CD8-positive, alpha-beta memory T cell (primary cell): ENCODE data around the gene CIAO3. TPM values are rescaled to one million over a fixed set of nuclear protein-coding genes. Genes with fewer than 3 reads are reported as not detected.
A peak's percentile ranks its signal among the peaks of the same experiment; 100 is the strongest.

Experiments
- CTCF ChIA-PET: fragments of 350-600 bp; sonication (Branson Sonifier 250); formaldehyde crosslinking; loops from one replicate; lab custom pipeline; 2021; ENCODE audit warnings: antibody characterized with exemption; lab: Charles Lee
- POLR2A ChIA-PET: fragments of 350-600 bp; sonication (Branson Sonifier 250); formaldehyde crosslinking; loops from one replicate; lab custom pipeline; 2021; ENCODE audit warnings: antibody characterized with exemption; lab: Charles Lee
- DNase-seq, 5 donors: peaks; one replicate each; pipeline versions ENCODE4 v3.0.0 to v3.0.0-alpha.2; 2020 to 2022; ENCODE audit warnings: mixed read lengths in 1 of 5
- H3K27ac ChIP-seq: one replicate; pipeline ENCODE4 v1.7.0; 2013; ENCODE audit warnings: low read depth, mild to moderate bottlenecking, low read length, moderate library complexity
- H3K27me3 ChIP-seq: 2 replicates; pipeline ENCODE4 v1.7.0; 2013; ENCODE audit warnings: low read length, mild to moderate bottlenecking; ENCODE audit not compliant: insufficient read depth, poor library complexity, severe bottlenecking
- H3K36me3 ChIP-seq: 2 replicates; pipeline ENCODE4 v1.7.0; 2013; ENCODE audit warnings: mild to moderate bottlenecking, low read length, moderate library complexity; ENCODE audit not compliant: insufficient read depth
- H3K4me1 ChIP-seq: 2 replicates; pipeline ENCODE4 v1.7.0; 2013; ENCODE audit warnings: mild to moderate bottlenecking, low read length, moderate library complexity; ENCODE audit not compliant: insufficient read depth
- H3K4me3 ChIP-seq: 2 replicates; pipeline ENCODE4 v1.7.0; 2013; ENCODE audit warnings: mild to moderate bottlenecking, low read length
- H3K9me3 ChIP-seq: 2 replicates; pipeline ENCODE4 v1.7.0; 2013; ENCODE audit warnings: mild to moderate bottlenecking, low read length
- H3K27ac Mint-ChIP-seq, 8 donors: one replicate each; pipeline ENCODE4 v1.8.0; 2020 to 2021; ENCODE audit warnings: mixed read lengths in 8 of 8, mild to moderate bottlenecking in 6 of 8, inconsistent platforms in 3 of 8, moderate library complexity in 3 of 8
- H3K27me3 Mint-ChIP-seq, 2 donors: one replicate each; pipeline ENCODE4 v1.8.0; 2020 to 2021; ENCODE audit warnings: mixed read lengths in 2 of 2, mild to moderate bottlenecking in 1 of 2, moderate library complexity in 1 of 2
- H3K36me3 Mint-ChIP-seq, 3 donors: one replicate each; pipeline ENCODE4 v1.8.0; 2020 to 2021; ENCODE audit warnings: mixed read lengths in 3 of 3, inconsistent platforms in 1 of 3, mild to moderate bottlenecking in 1 of 3
- H3K4me1 Mint-ChIP-seq, 3 donors: one replicate each; pipeline ENCODE4 v1.8.0; 2020 to 2021; ENCODE audit warnings: mixed read lengths in 3 of 3, inconsistent platforms in 1 of 3, mild to moderate bottlenecking in 1 of 3
- H3K4me3 Mint-ChIP-seq, 7 donors: one replicate each; pipeline ENCODE4 v1.8.0; 2020 to 2021; ENCODE audit warnings: mixed read lengths in 7 of 7, mild to moderate bottlenecking in 6 of 7, moderate library complexity in 4 of 7, inconsistent platforms in 2 of 7
- H3K9me3 Mint-ChIP-seq, 5 donors: one replicate each; pipeline ENCODE4 v1.8.0; 2020 to 2022; ENCODE audit warnings: mixed read lengths in 5 of 5, mild to moderate bottlenecking in 3 of 5, moderate library complexity in 2 of 5, inconsistent platforms in 1 of 5
- polyA plus RNA-seq: library from polyadenylated mRNA; unstranded; fragments of 300-500 nt; fragmentation: Illumina TruSeq; gene quantifications from one replicate; pipeline ENCODE4 v1.2.3, GENCODE V29; 2021
- total RNA-seq, 2 experiments: library from RNA; stranded (reverse); gene quantifications; one replicate each; pipeline ENCODE4 v1.2.3, GENCODE V29; 2021

The CIAO3 gene
- total and polyA plus RNA-seq, 3 experiments from 2014 or later = 23.1 to 37.9 (median 34.8) TPM

DNA sequence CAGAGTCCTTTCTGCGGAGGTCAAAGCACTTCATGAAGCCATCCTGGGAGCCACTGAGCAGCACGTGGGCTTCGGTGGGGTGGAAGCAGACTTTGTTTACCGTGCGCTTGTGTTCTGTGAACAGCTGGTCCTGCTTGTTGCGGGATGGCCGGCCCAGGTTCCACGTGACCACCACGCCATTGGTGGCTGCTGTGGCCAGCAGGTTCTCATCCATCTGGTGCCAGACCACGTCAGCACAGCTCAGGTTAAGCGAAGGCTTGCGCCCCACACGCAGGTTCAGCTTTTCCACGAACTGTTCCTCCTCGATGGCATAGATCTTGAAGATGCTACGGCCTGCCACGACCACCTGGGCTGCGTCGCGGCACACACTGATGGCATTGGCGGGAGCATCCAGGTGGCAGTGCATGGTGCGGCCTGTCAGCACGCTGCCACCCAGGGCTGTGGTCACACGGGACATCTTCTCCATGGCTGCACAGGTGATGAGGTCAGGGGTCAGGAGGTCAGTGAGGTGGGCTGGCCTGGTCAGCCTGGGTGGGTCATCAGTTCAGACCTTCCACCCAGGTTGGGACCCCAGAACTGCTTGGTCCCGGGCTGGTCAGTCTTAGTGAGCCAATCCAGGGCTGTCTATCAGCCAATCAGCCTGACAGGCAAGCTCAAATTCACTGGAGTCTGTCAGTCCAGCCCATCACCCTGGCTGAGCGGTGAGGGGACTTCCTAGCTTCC is 51.5 kb downstream of the CIAO3 start:
- H3K36me3 Mint-ChIP-seq = peaks cover 0 to 11% (median 0%) of the 10 kb centered on the region in 3 donors
- no peak for DNase-seq
- H3K36me3 ChIP-seq = no peaks in the 10 kb centered on the region
- ChIA-PET POLR2A (interaction anchor here (0.7 to 2.0 kb wide), 5 partner anchors 8 to 53 kb away, joined by 3 to 12 read pairs (median 4); partner anchors contain the start of genes ANTKMT, HAGHL and METTL26), CTCF (interaction anchor here (1.6 kb wide), 2 partner anchors 9 to 23 kb away, joined by 3 to 7 read pairs; partner anchors contain the start of gene STUB1)
- peak overlapping the region in 7 of 8 donors; percentile 79 to 96 (median 92) for H3K27ac Mint-ChIP-seq
- peaks cover 0 to 1% of the 10 kb centered on the region in 2 donors for H3K27me3 Mint-ChIP-seq
- H3K4me1 Mint-ChIP-seq = peaks cover 19 to 43% (median 23%) of the 10 kb centered on the region in 3 donors
- H3K4me1 ChIP-seq = peaks cover 25% of the 10 kb centered on the region
- H3K4me3 ChIP-seq = peak overlapping the region; percentile 96
- no peaks in the 10 kb centered on the region for H3K9me3 Mint-ChIP-seq
- H3K27me3 ChIP-seq = no peaks in the 10 kb centered on the region
- peak overlapping the region; percentile 87 to 97 (median 90) for H3K4me3 Mint-ChIP-seq
- H3K27ac ChIP-seq = peak overlapping the region; percentile 89
- no peaks in the 10 kb centered on the region for H3K9me3 ChIP-seq

DNA sequence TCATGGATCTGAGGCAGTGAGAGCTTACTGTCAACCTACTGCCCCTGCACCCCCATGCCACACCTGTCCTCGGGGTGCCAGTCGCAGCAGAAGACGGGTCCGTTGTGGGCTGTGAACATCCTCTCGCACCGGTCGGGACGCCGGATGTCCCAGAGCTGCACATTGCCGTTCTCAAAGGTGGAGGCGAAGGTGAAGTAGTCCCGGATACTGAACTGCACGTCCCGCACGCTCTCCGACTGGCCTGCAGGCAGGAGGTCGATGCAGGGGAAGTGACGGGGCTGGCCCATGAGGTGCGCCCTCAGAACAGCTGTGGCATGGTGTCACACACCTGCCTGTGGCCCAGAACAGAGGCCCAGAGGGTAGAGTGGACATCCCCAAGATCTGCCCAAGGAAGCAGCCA is 53.3 kb downstream of the CIAO3 start:
- DNase-seq = no peak
- no peaks in the 10 kb centered on the region for H3K9me3 ChIP-seq
- H3K27me3 ChIP-seq = no peaks in the 10 kb centered on the region
- peaks cover 33% of the 10 kb centered on the region for H3K4me1 ChIP-seq
- peaks cover 0 to 23% (median 1%) of the 10 kb centered on the region in 3 donors for H3K36me3 Mint-ChIP-seq
- H3K9me3 Mint-ChIP-seq = no peaks in the 10 kb centered on the region
- H3K4me1 Mint-ChIP-seq = peaks cover 19 to 54% (median 23%) of the 10 kb centered on the region in 3 donors
- no peak overlapping the region for H3K27ac Mint-ChIP-seq
- ChIA-PET CTCF (interaction anchor here (1.5 kb wide), 1 partner anchor 19 kb away, joined by 3 read pairs; the partner anchor contains the start of gene RHOT2), POLR2A (no interaction called here)
- no peaks in the 10 kb centered on the region for H3K27me3 Mint-ChIP-seq
- no peak overlapping the region for H3K4me3 ChIP-seq
- no peak overlapping the region for H3K27ac ChIP-seq
- no peaks in the 10 kb centered on the region for H3K36me3 ChIP-seq
- peak overlapping the region in 2 of 7 donors; percentile 32 to 42 for H3K4me3 Mint-ChIP-seq

DNA sequence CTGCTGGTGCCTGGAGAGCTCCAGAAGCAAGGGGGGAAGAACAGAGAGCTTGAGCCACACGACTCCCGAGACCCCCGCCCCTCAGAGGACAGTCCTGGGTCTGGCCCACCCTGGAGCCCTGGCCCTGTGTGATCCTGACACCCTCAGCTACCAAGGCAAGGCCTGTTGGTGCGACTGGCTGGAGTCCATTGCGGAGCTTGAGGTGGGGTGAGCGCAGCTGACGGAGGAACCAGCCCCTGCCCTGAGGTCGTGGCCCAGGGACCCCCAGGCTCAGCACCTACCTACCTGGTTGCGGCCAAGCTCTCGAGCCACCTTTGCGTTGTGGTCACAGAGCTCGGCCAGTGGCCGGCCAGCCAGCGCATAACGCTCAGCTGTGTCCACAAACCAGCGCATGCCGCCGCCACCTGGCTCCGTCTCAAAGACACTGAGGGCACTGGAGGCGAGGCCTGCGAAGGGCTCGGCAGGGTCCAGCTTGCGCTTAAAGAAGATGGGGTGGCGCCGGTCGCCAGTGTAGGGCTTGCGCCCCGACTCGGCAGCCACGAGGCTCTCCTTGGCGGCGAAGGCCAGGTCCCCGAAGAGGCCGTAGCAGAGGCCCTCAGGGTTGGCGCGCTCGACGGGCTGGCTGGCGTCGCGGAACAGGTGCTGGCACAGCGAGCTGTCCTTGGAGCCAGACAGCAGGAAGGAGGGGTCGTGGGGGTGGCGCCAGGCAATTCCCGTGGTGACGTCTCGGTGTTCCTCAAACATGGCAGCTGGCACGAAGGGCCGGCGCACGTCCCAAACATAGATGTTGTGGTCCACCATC is 54.1 kb downstream of the CIAO3 start:
- POLR2A ChIA-PET = interaction anchor here (0.6 to 1.4 kb wide), 2 partner anchors 12 to 19 kb away, joined by 4 to 6 read pairs; partner anchors contain the start of gene RHOT2
- Histone ChIP-seq H3K36me3 (peaks cover 5% of the 10 kb centered on the region), H3K27ac (no peak overlapping the region), H3K4me1 (peaks cover 38% of the 10 kb centered on the region), H3K4me3 (no peak overlapping the region), H3K9me3 (no peaks in the 10 kb centered on the region), H3K27me3 (no peaks in the 10 kb centered on the region)
- H3K27ac Mint-ChIP-seq = peak overlapping the region in 1 of 8 donors; percentile 51
- no peaks in the 10 kb centered on the region for H3K27me3 Mint-ChIP-seq
- peaks cover 17 to 62% (median 24%) of the 10 kb centered on the region in 3 donors for H3K4me1 Mint-ChIP-seq
- H3K4me3 Mint-ChIP-seq = peak overlapping the region in 2 of 7 donors; percentile 18 to 42
- H3K9me3 Mint-ChIP-seq = no peaks in the 10 kb centered on the region
- DNase-seq = no peak
- CTCF ChIA-PET = interaction anchor here (1.5 kb wide), 1 partner anchor 19 kb away, joined by 3 read pairs; the partner anchor contains the start of gene RHOT2
- H3K36me3 Mint-ChIP-seq = peaks cover 0 to 31% (median 3%) of the 10 kb centered on the region in 3 donors

DNA sequence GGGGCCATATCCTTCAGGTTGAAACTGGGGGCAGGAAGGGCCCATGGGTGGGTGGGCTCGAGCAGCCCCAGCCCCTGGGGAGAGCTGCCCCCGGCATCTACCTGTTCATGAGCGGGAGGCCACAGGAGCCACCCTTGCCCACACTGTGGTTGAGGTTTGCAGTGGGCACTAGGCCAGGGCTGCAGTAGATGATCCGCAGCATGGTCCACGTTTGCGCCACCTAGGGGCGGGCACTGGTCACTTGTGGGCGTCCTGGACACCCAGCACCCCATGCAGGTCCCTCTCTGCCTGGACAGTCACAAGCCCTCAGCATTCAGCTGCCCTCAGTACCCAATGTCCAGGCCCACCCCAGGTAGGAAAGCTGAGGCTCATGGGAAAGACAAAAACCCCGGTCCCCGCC is 54.8 kb downstream of the CIAO3 start:
- Mint-ChIP-seq H3K27ac (peak overlapping the region in 2 of 8 donors; percentile 38 to 54), H3K9me3 (no peaks in the 10 kb centered on the region), H3K4me1 (peaks cover 18 to 65% (median 28%) of the 10 kb centered on the region in 3 donors), H3K36me3 (peaks cover 0 to 38% (median 3%) of the 10 kb centered on the region in 3 donors), H3K27me3 (no peaks in the 10 kb centered on the region), H3K4me3 (peak overlapping the region in 6 of 7 donors; percentile 5 to 55 (median 40))
- H3K36me3 ChIP-seq = peaks cover 8% of the 10 kb centered on the region
- H3K4me3 ChIP-seq = no peak overlapping the region
- POLR2A ChIA-PET = interaction anchor here (1.4 kb wide), 1 partner anchor 18 kb away, joined by 4 read pairs; the partner anchor contains the start of gene RHOT2
- no peak for DNase-seq
- no peaks in the 10 kb centered on the region for H3K9me3 ChIP-seq
- H3K27me3 ChIP-seq = no peaks in the 10 kb centered on the region
- peaks cover 45% of the 10 kb centered on the region for H3K4me1 ChIP-seq
- H3K27ac ChIP-seq = no peak overlapping the region
- CTCF ChIA-PET = no interaction called here

DNA sequence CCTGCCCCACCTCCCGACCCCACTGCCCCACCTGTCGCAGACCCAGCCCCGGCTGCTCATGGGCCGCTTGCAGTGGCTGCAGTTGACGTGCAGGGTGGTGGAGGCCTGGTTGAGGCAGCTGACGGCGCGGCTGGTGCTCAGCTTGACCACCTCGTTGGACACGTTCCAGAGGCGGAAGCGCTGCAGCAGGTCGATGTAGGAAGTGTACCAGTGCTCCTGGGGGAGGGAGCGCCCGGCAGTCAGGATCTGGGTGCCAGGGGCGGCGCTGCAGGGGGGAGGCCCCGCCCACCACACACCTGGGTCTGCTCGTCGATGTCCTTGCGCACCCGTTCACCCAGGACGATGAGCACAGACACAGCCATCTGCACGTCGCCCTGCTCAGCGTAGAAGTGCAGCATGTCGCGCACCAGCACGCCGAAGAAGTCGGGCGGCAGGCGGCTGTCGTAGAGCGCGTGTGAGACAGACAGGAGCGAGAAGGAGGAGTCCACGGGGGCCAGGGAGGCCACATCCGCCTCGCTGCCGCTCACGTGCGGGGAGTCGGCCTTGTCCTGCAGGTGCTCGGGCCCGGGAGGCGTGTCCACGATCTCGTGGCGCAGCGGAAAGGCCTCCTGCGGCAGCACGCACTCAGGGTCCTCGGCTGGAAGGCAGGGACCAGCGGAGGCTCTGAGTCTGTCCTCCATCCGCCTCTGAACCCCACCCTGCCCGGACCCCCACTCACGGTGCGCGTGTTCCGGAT is 55.7 kb downstream of the CIAO3 start:
- no peak for DNase-seq
- Histone ChIP-seq H3K4me3 (no peak overlapping the region), H3K27ac (no peak overlapping the region), H3K9me3 (no peaks in the 10 kb centered on the region), H3K27me3 (no peaks in the 10 kb centered on the region), H3K4me1 (peaks cover 47% of the 10 kb centered on the region), H3K36me3 (peaks cover 8% of the 10 kb centered on the region)
- Mint-ChIP-seq H3K27ac (peak overlapping the region in 1 of 8 donors; percentile 46), H3K4me3 (no peak overlapping the region), H3K4me1 (peaks cover 9 to 61% (median 24%) of the 10 kb centered on the region in 3 donors), H3K36me3 (peaks cover 0 to 39% (median 3%) of the 10 kb centered on the region in 3 donors), H3K27me3 (no peaks in the 10 kb centered on the region), H3K9me3 (no peaks in the 10 kb centered on the region)
- POLR2A ChIA-PET = interaction anchor here (0.8 to 1.4 kb wide), 3 partner anchors 10 to 40 kb away, joined by 3 to 8 read pairs (median 3); no protein-coding TSS in a partner anchor
- CTCF ChIA-PET = no interaction called here

DNA sequence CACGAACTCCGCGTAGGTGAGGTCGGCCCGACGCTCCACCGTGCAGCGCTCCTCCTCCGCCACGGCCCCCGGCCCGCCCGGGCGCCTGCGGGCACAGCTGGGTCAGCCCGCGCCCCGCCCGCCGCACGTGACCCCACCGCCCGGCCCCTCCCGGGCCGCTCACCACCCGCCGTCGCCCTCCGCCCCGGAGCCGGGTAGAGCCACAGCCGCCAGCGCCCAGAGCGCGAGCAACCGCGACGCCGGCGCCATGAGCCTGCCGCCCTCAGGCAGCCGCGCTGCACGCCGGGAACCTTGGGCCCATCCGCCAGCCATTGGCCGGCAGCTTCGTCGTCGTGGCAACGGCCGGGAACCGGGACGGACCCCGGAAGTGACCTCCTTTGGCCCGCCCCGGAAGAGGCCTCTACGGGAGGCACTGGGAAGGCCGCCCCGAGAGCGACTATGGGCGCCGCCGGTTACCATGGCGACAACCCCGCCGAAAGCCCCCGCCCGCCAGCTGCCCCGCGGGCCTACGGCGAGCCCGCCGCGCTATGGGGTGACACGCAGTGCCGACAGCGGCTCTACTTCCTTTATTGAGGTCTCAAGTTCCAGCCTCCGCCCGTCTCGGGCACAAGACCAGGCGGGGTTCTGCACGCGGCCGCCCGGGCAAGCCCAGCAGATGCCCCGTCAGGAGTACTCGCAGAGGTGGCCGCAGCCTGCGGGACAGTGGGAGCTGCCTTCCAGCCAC is 56.6 kb downstream of the CIAO3 start, which contains the start of gene JMJD8:
Gene JMJD8, minus strand, starts transcription at position 264 of the 724 bp plus-strand sequence. Its CDS starts 15 bp downstream, at position 249.
- Mint-ChIP-seq H3K4me3 (peak within 1 kb of the TSS; percentile 65 to 91 (median 81)), H3K27me3 (no peaks in the 10 kb centered on the region), H3K4me1 (peaks cover 8 to 55% (median 19%) of the 10 kb centered on the region in 3 donors), H3K27ac (peak within 1 kb of the TSS in 6 of 8 donors; percentile 73 to 90 (median 81)), H3K36me3 (peaks cover 0 to 38% (median 3%) of the 10 kb centered on the region in 3 donors), H3K9me3 (no peaks in the 10 kb centered on the region)
- peak within 1 kb of the TSS; percentile 61 for H3K27ac ChIP-seq
- ChIA-PET CTCF (interaction anchor here (1.0 kb wide), 1 partner anchor 25 kb away, joined by 3 read pairs; no protein-coding TSS in a partner anchor), POLR2A (interaction anchor here (0.6 to 1.4 kb wide), 5 partner anchors 9 to 96 kb away, joined by 3 to 8 read pairs (median 3); no protein-coding TSS in a partner anchor)
- H3K9me3 ChIP-seq = no peaks in the 10 kb centered on the region
- no peaks in the 10 kb centered on the region for H3K27me3 ChIP-seq
- peaks cover 8% of the 10 kb centered on the region for H3K36me3 ChIP-seq
- peak within 1 kb of the TSS; percentile 41 for H3K4me3 ChIP-seq
- DNase-seq = peak; percentile 93 to 97 (median 95)
- peaks cover 44% of the 10 kb centered on the region for H3K4me1 ChIP-seq
